MM.1S (cell line): ENCODE measurements around the gene VDAC1.

Experiments
- DNase-seq: peaks from one replicate; pipeline ENCODE4 v3.0.0-alpha.2; 2015
- H2AFZ ChIP-seq: fragments of 300-600 bp; sonication (generic); 2 replicates; pipeline ENCODE4 v1.6.0; 2016; ENCODE audit warnings: antibody characterized with exemption, low read length
- H3F3A ChIP-seq: fragments of 300-600 bp; sonication (generic); 2 replicates; pipeline ENCODE4 v1.6.1; 2016; ENCODE audit warnings: mild to moderate bottlenecking, antibody characterized with exemption, low read length, moderate library complexity, mixed read lengths; ENCODE audit not compliant: insufficient read depth
- H3K27ac ChIP-seq: fragments of 300-600 bp; sonication (generic); 2 replicates; pipeline ENCODE4 v1.5.1; 2016; ENCODE audit warnings: mild to moderate bottlenecking, low read length
- H3K27me3 ChIP-seq: fragments of 300-600 bp; sonication (generic); replicated peaks from 2 replicates; pipeline ENCODE4 v1.6.0; 2016; ENCODE audit warnings: low read length; ENCODE audit not compliant: insufficient read depth
- H3K36me3 ChIP-seq: fragments of 300-600 bp; sonication (generic); replicated peaks from 2 replicates; pipeline ENCODE4 v1.6.1; 2016; ENCODE audit warnings: mild to moderate bottlenecking, low read length, mixed read lengths; ENCODE audit not compliant: insufficient read depth
- H3K4me1 ChIP-seq: fragments of 300-600 bp; sonication (generic); 2 replicates; pipeline ENCODE4 v1.6.1; 2016; ENCODE audit warnings: low read length, mixed read lengths
- H3K4me2 ChIP-seq: fragments of 300-600 bp; sonication (generic); 2 replicates; pipeline ENCODE4 v1.6.0; 2016; ENCODE audit warnings: low read depth, low read length
- H3K4me3 ChIP-seq: fragments of 300-600 bp; sonication (generic); 2 replicates; pipeline ENCODE4 v1.5.1; 2016; ENCODE audit warnings: low read length, mixed read lengths
- H3K79me2 ChIP-seq: fragments of 300-600 bp; sonication (generic); 2 replicates; pipeline ENCODE4 v1.6.1; 2016; ENCODE audit warnings: mixed run types, low read length, mixed read lengths
- H3K9ac ChIP-seq: fragments of 300-600 bp; sonication (generic); 2 replicates; pipeline ENCODE4 v1.6.1; 2016; ENCODE audit warnings: low read length, mixed read lengths
- H3K9me2 ChIP-seq: fragments of 300-600 bp; sonication (generic); replicated peaks from 2 replicates; pipeline ENCODE4 v1.6.1; 2016; ENCODE audit warnings: mild to moderate bottlenecking, low read length, mixed read lengths; ENCODE audit not compliant: insufficient read depth
- H3K9me3 ChIP-seq: fragments of 300-600 bp; sonication (generic); replicated peaks from 2 replicates; pipeline ENCODE4 v1.6.1; 2016; ENCODE audit warnings: mild to moderate bottlenecking, low read length, mixed read lengths; ENCODE audit not compliant: insufficient read depth
- H4K20me1 ChIP-seq: fragments of 300-600 bp; sonication (generic); 2 replicates; pipeline ENCODE4 v1.6.1; 2016; ENCODE audit warnings: mild to moderate bottlenecking, low read length, moderate library complexity, mixed read lengths; ENCODE audit not compliant: insufficient read depth
- EZH2 ChIP-seq: fragments of 300-600 bp; sonication (generic); optimal IDR thresholded peaks from 2 replicates; pipeline ENCODE3; 2017; ENCODE audit warnings: low read depth, mild to moderate bottlenecking, antibody characterized with exemption, low read length, mixed read lengths
- EZH2phosphoT487 ChIP-seq: fragments of 300-600 bp; sonication (generic); IDR thresholded peaks from 2 replicates; pipeline ENCODE4 v1.6.1; 2018; ENCODE audit warnings: antibody characterized with exemption, low read length
- TF ChIP-seq, protein P1 (sequence below): fragments of 300-600 bp; sonication (generic); IDR thresholded peaks from 2 replicates; pipeline ENCODE4 v1.5.1; 2016; ENCODE audit warnings: antibody characterized with exemption, low read length, mixed read lengths

Gene VDAC1

GRCh38 chr5:133948721-133949120 lies 56.1 kb downstream of the VDAC1 start:
- Histone ChIP-seq H3K9me2 (no peaks in the 10 kb centered on the region), H3K4me1 (peaks cover 8% of the 10 kb centered on the region), H3K4me3 (no peak overlapping the region), H3K9ac (no peak overlapping the region), H4K20me1 (no peaks in the 10 kb centered on the region), H3K79me2 (no peaks in the 10 kb centered on the region), H3K4me2 (no peak overlapping the region), H3F3A (no peaks in the 10 kb centered on the region), H3K27ac (no peak overlapping the region), H2AFZ (no peak overlapping the region), H3K36me3 (no peaks in the 10 kb centered on the region), H3K9me3 (no peaks in the 10 kb centered on the region), H3K27me3 (no peaks in the 10 kb centered on the region)
- DNase-seq, result no peak
- TF ChIP-seq EZH2, result no peak
- TF ChIP-seq EZH2phosphoT487, result no peak
- TF ChIP-seq, protein P1, sequence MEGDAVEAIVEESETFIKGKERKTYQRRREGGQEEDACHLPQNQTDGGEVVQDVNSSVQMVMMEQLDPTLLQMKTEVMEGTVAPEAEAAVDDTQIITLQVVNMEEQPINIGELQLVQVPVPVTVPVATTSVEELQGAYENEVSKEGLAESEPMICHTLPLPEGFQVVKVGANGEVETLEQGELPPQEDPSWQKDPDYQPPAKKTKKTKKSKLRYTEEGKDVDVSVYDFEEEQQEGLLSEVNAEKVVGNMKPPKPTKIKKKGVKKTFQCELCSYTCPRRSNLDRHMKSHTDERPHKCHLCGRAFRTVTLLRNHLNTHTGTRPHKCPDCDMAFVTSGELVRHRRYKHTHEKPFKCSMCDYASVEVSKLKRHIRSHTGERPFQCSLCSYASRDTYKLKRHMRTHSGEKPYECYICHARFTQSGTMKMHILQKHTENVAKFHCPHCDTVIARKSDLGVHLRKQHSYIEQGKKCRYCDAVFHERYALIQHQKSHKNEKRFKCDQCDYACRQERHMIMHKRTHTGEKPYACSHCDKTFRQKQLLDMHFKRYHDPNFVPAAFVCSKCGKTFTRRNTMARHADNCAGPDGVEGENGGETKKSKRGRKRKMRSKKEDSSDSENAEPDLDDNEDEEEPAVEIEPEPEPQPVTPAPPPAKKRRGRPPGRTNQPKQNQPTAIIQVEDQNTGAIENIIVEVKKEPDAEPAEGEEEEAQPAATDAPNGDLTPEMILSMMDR, result no peak

GRCh38 chr5:133947431-133947841 lies 57.3 kb downstream of the VDAC1 start:
- Histone ChIP-seq H3K79me2 (no peaks in the 10 kb centered on the region), H3K9me2 (no peaks in the 10 kb centered on the region), H3K27ac (no peak overlapping the region), H3K4me3 (no peak overlapping the region), H3K4me1 (peaks cover 8% of the 10 kb centered on the region), H3K36me3 (no peaks in the 10 kb centered on the region), H4K20me1 (no peaks in the 10 kb centered on the region), H3K4me2 (no peak overlapping the region), H2AFZ (no peak overlapping the region), H3F3A (no peaks in the 10 kb centered on the region), H3K9me3 (no peaks in the 10 kb centered on the region), H3K27me3 (no peaks in the 10 kb centered on the region), H3K9ac (no peak overlapping the region)
- DNase-seq, result no peak
- TF ChIP-seq EZH2phosphoT487 (no peak), EZH2 (no peak)
- TF ChIP-seq, protein P1, result no peak

GRCh38 chr5:133945568-133945967 lies 59.2 kb downstream of the VDAC1 start:
- Histone ChIP-seq H3K4me2 (no peak overlapping the region), H3K9me2 (no peaks in the 10 kb centered on the region), H4K20me1 (no peaks in the 10 kb centered on the region), H2AFZ (no peak overlapping the region), H3K36me3 (no peaks in the 10 kb centered on the region), H3F3A (no peaks in the 10 kb centered on the region), H3K27me3 (no peaks in the 10 kb centered on the region), H3K27ac (no peak overlapping the region), H3K9ac (no peak overlapping the region), H3K4me3 (no peak overlapping the region), H3K79me2 (no peaks in the 10 kb centered on the region), H3K4me1 (peaks cover 8% of the 10 kb centered on the region), H3K9me3 (no peaks in the 10 kb centered on the region)
- TF ChIP-seq, protein P1, result no peak
- TF ChIP-seq EZH2phosphoT487, result no peak
- TF ChIP-seq EZH2, result no peak
- DNase-seq, result no peak
